Measurements from ENCODE around the gene CCDC88C. TPM values are rescaled to one million over a fixed set of nuclear protein-coding genes. Genes with fewer than 3 reads are reported as not detected.

The CCDC88C gene
- total RNA-seq, 1 donor from 2014 or later = 48.2 TPM

DNA sequence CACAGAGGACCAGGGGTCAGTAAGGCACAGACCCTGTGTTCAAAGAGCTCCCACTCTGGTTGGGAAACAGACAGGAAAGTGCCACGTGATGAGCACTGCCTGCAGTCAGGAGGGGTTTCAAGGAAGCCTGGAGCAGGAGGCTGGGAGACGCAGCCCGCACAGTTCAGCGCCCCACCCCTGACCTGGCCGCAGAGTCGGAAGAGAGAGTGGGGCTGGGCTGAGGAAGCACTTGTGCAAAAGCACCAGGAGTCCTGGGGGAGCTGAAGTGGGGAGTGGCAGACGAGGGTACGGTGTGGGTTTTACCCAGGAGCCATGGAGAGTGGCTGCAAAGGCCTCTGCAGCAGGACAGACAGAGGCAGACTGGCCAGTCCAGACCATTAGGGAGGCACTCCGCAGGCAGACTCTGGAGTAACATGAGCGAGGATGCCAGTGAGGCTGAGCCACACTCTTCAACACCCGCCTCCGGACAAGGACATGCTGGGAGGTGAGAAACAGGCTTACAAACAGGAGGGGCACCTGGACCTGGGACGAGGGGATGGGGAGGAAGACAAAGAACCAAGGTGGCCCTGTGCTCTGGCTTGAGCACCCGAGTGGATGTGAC is 87.4 kb downstream of the CCDC88C start:
- peak overlapping the region; percentile 23 for H3K4me3 Mint-ChIP-seq (ENCODE audit: unreplicated experiment)
- H3K9me3 Mint-ChIP-seq (ENCODE audit: unreplicated experiment) = no peaks in the 10 kb centered on the region
- no peak overlapping the region for H3K27ac Mint-ChIP-seq (ENCODE audit: unreplicated experiment)
- TF ChIP-seq, protein P1, sequence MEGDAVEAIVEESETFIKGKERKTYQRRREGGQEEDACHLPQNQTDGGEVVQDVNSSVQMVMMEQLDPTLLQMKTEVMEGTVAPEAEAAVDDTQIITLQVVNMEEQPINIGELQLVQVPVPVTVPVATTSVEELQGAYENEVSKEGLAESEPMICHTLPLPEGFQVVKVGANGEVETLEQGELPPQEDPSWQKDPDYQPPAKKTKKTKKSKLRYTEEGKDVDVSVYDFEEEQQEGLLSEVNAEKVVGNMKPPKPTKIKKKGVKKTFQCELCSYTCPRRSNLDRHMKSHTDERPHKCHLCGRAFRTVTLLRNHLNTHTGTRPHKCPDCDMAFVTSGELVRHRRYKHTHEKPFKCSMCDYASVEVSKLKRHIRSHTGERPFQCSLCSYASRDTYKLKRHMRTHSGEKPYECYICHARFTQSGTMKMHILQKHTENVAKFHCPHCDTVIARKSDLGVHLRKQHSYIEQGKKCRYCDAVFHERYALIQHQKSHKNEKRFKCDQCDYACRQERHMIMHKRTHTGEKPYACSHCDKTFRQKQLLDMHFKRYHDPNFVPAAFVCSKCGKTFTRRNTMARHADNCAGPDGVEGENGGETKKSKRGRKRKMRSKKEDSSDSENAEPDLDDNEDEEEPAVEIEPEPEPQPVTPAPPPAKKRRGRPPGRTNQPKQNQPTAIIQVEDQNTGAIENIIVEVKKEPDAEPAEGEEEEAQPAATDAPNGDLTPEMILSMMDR (IDR thresholded peaks at IDR 0.05; ENCODE audit: unreplicated experiment) = no peak
- peaks cover 21% of the 10 kb centered on the region for H3K36me3 Mint-ChIP-seq (ENCODE audit: low read depth, unreplicated experiment)
- no peak for DNase-seq (ENCODE audit: low spot score)
- H3K27me3 Mint-ChIP-seq (ENCODE audit: unreplicated experiment) = peaks cover 11% of the 10 kb centered on the region
- peaks cover 36% of the 10 kb centered on the region for H3K4me1 Mint-ChIP-seq (ENCODE audit: unreplicated experiment)

DNA sequence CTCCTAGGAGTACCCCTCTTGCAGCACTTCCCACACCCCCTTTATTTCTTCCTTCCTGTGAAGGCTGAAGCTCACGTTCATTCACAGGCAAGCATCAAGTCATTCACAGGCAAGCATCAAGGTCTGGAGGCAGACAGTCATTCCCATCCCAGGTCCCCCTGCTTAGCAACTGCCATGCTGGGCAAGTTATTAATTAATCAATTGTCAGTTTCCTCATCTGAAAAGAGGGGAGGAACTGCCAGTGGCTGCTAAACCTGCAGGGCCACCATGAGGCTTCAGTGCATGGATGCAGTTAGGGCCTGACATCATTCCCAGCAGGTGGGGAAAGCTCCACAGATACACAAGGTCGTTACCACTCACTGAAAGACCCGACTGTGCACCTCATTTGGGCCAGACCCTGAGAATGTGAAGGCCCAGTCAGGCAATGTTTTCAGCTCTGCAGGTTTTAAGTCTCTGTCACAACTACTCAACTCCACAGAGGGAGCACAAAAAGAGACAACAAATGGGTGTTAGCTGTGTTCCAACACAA is 88.1 kb downstream of the CCDC88C start:
- Mint-ChIP-seq H3K36me3 (ENCODE audit: low read depth, unreplicated experiment) (peaks cover 20% of the 10 kb centered on the region), H3K4me3 (ENCODE audit: unreplicated experiment) (peak overlapping the region; percentile 23), H3K4me1 (ENCODE audit: unreplicated experiment) (peaks cover 38% of the 10 kb centered on the region), H3K27me3 (ENCODE audit: unreplicated experiment) (peaks cover 11% of the 10 kb centered on the region), H3K27ac (ENCODE audit: unreplicated experiment) (no peak overlapping the region), H3K9me3 (ENCODE audit: unreplicated experiment) (no peaks in the 10 kb centered on the region)
- TF ChIP-seq, protein P1 (IDR thresholded peaks at IDR 0.05; ENCODE audit: unreplicated experiment) = no peak
- no peak for DNase-seq (ENCODE audit: low spot score)

DNA sequence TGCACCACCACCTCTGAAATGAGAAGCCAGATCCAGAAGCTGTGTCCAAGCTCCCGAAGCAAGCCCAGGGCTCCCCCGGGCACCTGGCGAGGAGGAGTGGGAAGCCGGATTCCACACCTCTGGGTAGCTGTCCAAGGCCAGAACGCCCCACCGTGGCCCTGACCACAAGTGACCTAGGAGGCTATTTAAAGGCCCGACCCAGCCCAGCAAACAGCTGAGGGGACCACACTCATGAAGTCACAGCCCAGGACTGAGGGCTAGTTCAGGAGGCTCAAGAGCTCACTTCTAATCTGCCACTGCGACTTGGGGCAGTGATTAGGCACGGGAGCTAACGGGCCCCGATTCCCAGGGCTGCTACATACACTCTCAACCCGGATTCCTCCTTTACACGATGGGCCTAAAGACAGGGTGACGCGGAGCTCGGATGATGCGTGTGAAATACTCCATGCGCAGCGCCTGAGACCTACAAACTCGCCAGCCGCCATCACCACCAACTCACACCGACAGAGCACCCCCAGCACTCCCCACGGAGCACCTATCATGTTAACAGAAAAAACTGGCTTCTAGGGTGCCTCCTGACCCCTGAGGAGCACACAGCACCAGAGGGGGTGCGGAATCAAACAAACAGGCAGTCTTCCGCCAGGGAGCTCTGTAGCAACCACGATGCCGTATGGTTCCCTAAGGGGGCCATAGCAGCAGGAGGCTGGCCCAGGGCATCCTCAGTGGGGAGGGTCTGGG is 89.1 kb downstream of the CCDC88C start:
- Mint-ChIP-seq H3K27me3 (ENCODE audit: unreplicated experiment) (peaks cover 14% of the 10 kb centered on the region), H3K4me3 (ENCODE audit: unreplicated experiment) (no peak overlapping the region), H3K36me3 (ENCODE audit: low read depth, unreplicated experiment) (peaks cover 25% of the 10 kb centered on the region), H3K9me3 (ENCODE audit: unreplicated experiment) (no peaks in the 10 kb centered on the region), H3K27ac (ENCODE audit: unreplicated experiment) (no peak overlapping the region), H3K4me1 (ENCODE audit: unreplicated experiment) (peaks cover 44% of the 10 kb centered on the region)
- no peak for DNase-seq (ENCODE audit: low spot score)
- TF ChIP-seq, protein P1 (IDR thresholded peaks at IDR 0.05; ENCODE audit: unreplicated experiment) = no peak

DNA sequence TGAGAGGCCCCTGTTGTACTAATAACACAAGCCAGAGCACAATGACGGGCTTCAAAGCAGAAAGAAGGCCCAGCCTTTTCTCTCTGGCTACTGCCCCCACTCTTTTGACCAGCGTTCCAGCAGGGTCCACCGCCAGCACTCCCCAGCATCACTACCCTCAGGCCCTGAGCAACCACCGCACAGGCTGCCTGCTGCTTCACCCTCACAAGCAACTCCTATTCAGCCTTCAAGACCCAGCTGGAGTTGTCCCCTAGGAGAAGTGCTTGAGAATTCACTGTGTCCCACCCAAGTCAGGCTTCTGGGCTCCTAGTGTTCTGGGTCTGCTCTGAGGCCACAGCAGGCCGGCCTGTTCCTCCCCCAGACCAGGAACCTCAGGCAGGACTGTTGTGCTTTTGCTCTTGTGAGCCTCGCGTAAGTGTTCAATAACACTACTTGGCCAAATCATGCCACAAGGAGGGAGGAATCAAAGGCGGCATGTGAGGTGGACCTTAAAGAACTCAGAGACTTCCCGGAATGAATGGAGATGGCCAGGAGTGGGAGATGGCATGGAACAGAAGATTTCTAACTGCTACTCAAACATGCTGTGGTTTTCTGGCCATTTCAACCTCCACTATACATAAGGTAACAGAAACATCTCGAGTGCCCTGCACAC is 89.8 kb downstream of the CCDC88C start:
- Mint-ChIP-seq H3K9me3 (ENCODE audit: unreplicated experiment) (no peaks in the 10 kb centered on the region), H3K27me3 (ENCODE audit: unreplicated experiment) (peaks cover 14% of the 10 kb centered on the region), H3K27ac (ENCODE audit: unreplicated experiment) (no peak overlapping the region), H3K36me3 (ENCODE audit: low read depth, unreplicated experiment) (peaks cover 23% of the 10 kb centered on the region), H3K4me3 (ENCODE audit: unreplicated experiment) (no peak overlapping the region), H3K4me1 (ENCODE audit: unreplicated experiment) (peaks cover 45% of the 10 kb centered on the region)
- TF ChIP-seq, protein P1 (IDR thresholded peaks at IDR 0.05; ENCODE audit: unreplicated experiment) = no peak
- DNase-seq (ENCODE audit: low spot score) = no peak

All from endothelial cell (in vitro differentiated cells).